HG03521 (cell line): ENCODE data around the gene PODXL2.
"Not testable (repeated sequence)": the region's sequence is repeated elsewhere in the genome, so short reads cannot be mapped to it uniquely, and the experiment has no call there.

Experiments
- ATAC-seq: cut with Tn5 transposase; IDR thresholded peaks from one replicate; pipeline ENCODE4 v1.9.1; 2021; ENCODE audit warnings: mild to moderate bottlenecking, moderate library complexity; ENCODE audit not compliant: unreplicated experiment

The PODXL2 gene

DNA sequence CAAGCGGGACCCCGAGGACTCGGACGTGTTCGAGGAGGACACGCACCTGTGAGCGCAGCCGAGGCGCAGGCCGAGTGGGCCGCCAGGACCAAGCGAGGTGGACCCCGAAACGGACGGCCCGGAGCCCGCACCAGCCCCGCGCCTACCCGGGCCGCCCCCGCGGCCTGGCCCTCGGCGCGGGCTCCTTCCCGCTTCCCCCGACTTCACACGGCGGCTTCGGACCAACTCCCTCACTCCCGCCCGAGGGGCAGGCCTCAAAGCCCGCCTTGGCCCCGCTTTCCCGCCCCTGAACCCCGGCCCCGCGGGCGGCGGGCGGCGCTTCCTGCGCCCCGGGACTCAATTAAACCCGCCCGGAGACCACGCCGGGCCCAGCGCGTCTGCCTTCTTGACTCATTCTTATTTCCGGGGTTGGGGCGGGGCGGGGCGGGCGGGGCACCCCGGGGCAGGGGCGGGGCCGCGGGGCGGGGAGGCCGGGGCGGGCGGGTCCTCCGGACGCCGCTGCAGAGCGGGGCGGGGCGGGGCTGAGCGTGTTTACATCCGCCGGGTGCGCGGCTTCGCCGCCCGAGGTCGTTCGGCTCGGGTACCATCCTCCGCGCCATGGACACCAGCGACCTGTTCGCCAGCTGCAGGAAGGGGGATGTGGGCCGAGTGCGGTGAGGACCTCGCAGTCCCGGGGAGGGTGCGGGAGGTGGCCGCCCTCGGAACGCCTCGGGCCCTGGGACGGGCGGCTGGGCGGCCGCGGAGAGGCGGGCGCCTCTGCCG is 43.6 kb downstream of the PODXL2 start, which contains the start of gene ABTB1:
TSS of gene ABTB1 (plus strand) at position 524 of the 762 bp plus-strand sequence. CDS start at position 598, 74 bp downstream.
- ATAC-seq, result peak; percentile 74

DNA sequence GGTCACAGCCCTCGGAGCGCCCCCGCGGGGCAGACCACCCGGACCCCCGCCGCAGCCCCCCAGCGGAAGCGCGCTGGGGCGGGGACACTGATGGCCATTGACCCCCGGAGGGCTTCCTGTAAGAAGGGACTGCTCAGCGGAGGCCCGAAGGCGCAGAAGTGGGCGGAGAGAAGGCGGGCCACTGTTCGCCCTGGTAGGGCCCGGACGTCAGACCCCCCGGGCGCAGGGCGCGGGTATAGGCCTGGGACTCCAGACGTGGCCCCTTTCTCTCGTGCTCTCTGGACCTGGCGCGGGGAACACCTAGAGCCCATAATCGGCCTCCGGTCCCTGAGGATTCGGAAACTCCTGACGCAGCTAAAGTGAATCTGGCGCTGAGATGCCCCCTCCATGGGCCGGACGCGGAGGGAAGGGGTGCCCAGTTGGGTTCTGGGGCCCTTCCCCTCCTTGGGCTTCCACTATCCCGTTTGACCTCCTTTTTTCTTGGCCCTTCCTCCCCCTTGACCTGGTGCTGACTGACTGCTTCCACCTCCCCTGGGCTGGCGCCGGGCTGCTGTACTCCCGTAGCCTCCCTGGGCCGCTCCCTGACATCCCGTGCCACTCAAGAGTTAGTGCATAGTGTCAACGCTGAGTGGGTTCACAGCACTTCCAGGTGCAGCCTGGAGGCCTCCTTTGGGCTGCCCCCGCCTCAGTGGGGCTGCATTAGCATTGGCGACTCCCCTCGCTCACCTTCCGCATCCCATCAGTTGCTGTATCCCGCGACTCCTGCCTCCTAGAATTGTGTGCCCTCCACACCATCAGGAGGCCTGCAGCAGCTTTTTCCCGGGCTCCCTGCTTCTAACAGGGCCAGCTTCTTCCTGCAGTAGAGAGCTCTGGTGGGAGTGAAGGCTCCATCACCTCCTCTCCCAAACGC is 44.5 kb downstream of the PODXL2 start:
- peak; percentile 25 for ATAC-seq

DNA sequence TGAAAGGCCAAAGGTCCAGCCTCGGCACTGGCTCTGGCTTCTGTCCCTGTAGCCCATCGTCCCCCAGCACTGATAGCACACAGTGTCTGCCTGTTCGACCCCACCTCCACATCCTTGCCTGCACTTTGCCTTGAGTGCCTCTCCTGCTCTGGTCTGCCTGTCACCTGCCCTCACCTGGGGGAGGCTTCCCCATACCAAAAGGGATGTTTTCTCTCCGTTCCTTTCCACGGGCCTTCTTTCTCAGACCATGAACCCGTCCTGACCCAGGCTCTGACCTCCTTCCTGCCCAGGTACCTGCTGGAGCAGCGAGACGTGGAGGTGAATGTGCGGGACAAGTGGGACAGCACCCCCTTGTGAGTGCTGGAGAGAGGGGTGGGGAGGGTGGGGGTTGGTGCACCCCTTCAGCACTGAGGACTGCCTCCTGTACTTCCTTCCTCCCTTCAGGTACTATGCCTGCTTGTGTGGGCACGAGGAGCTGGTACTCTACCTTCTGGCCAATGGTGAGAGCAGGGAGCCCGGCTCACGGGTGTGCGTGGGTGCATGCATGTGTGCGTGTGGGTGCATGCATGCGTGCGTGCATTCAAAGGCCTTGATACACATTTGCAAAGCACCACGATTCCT is 45.2 kb downstream of the PODXL2 start:
- ATAC-seq, result no peak

DNA sequence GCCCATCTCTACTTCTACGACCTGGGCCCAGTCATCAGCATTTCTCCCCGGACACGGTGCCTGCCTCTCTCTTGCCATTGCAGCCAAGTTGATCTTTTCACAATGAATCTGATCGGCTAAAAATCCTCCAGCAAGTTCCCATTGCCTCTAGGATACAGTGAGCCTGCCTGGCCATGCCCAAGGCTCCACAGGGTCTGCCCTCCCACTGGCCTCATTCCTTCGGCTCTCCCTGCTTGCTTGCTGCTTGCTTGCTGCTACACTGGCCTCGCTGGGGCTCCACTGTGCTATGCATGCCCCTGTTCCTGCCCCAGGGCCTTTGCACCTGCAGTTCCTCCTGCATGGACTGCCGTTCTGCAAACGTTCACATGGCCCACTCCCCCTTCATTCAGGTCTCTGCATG is 45.8 kb downstream of the PODXL2 start:
- no peak for ATAC-seq

DNA sequence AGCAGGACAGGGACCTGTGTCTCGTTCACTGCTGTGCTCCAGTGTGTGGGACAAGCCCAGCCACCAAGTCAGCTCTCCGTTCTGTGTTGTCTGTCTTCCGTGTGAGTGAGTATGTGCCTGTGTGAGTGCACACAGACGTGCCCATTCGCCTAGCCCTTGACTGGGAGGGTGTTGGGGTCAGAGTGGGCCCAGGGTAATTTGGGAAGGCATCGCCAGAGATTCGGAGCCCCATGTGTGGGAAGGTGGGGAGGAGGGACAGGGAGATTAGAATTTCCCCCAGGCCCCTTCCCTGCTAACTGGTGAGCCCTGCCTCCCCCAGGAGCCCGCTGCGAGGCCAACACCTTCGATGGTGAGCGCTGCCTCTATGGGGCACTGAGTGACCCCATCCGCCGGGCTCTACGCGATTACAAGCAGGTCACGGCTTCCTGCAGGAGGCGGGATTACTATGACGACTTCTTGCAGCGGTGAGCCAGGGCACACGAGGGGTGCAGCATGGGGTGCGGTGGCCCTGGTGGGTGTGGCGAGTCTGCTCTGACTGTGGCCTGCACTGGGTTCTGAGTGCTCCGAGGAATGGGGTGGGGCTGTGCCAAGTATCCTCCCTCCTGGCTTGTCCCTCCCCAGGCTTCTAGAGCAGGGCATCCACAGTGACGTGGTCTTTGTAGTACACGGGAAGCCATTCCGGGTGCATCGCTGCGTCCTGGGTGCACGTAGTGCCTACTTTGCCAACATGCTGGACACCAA is 46.8 kb downstream of the PODXL2 start:
- ATAC-seq, result no peak

DNA sequence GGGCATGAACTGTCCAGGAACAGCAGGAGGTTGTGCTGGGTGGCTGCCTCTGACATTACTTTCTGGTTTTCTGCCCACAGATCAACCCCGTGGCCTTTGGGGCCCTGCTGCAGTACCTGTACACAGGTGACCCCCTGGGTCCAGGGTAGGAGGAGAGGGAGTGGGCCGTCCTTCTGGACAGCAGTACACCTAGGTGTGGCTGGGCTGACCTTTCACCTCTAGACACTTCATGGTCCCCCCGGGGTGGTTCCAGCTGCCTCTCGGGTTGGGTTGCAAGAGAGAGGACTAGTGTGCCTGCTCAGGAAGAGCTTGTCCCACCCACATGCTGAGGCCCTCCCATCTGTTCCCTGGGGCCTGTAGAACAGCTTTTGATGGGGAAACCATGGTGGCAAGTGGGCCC is 47.5 kb downstream of the PODXL2 start:
- no peak for ATAC-seq

DNA sequence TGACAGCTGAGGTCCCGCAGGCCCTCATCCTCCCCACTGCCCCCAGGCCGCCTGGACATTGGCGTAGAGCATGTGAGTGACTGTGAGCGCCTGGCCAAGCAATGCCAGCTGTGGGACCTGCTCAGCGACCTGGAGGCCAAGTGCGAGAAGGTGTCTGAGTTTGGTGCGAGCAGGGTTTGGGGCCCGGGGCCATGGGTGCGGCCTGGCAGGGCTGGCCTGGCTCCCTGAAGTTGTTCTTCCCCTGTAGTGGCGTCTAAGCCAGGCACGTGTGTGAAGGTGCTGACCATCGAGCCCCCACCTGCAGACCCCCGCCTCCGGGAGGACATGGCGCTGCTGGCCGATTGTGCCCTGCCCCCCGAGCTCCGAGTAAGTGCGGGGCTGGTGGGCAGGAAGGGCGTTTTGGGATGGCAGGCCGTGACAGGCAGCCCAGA is 48.0 kb downstream of the PODXL2 start:
- ATAC-seq, result no peak

DNA sequence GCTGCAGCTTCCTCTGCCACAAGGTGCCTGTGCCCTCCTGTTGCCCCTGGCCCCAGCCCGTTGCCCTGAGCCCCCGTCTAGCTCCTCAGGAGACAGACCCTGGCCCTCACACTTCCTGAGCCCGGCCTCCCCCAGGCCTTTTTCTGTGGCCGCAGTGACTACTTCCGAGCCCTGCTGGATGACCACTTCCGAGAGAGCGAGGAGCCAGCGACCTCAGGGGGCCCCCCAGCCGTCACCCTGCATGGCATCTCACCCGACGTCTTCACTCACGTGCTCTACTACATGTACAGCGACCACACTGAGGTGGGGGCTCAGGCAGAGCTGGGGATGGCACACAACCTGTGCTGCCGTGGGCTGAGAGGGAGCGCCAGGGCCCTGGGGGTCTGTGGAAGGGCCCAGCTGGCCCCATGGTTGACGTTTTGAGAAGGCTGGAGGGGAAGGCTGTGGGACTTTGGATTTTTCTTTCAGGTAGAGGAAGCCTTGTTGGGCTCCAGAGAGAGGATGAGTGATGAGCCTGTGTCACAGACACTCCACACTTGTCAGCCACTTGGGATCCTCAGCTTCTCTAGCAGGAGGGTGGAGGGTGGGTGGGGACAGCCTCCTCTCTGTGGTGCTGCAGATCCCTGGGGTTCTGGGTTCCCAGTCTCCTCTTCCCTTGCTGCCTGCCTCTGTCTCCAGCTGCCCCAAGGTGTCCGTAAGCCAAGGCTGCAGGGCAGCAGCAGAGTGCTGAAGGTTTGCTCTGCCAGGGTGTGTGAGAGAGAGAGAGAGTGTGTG is 48.7 kb downstream of the PODXL2 start:
- ATAC-seq, result no peak

DNA sequence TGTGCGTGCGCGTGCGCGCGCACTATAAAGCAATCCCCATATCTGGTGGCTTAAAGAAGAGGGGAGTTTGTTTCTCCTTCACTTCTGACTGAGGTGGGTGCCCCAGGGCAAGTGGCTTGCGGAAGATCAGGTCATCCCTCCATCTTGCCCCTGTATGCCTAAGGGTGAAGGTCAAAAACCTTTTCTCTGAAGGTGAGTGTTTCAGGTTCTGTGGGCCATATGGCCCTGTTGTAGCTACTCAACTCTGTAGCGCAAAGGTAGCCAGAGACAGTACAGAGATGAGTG is 49.3 kb downstream of the PODXL2 start:
- no peak for ATAC-seq

DNA sequence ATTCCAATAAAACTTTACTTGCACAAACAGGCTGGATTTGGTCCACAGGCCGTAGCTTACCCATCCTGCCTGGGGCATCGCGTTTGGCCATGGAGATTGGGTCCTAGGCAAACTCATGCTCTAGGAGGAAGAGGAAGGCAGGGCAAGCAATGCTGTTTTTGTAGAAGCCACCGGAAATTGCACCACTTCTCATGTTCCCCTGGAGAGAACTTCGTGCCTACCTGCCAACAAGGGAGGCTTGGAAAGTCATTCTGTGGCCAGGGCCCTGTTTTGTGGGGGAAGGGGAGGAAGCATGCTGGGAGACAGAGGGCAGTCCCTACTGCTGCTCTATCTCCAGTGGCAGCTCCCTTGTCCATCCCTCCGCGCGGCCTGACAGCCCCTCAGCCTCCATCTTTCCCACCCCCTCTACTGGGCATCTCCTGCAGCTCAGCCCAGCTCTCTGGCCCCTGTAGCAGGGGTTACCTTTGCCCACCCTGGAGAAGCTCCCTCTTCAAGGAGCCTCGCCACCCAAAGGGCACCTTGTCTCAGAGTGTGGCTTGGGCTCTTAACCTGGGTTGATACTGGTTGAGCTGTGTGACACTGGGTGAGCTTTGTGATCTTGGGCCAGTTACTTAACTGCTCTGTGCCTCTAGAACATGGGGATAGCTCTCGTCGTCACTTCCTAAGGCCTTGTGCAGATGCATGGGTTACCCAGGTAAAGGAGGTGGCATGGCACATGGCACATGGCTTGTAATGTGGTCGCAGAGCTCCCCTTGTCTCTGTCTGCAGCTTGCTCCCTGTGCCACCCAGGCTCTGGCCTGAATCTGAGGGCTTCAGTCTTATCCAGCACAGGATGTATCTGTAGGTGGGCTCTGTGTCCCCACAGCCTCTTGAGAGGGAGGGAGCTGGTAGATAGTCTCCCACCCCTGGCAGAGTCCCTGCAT is 49.9 kb downstream of the PODXL2 start:
- no peak for ATAC-seq

DNA sequence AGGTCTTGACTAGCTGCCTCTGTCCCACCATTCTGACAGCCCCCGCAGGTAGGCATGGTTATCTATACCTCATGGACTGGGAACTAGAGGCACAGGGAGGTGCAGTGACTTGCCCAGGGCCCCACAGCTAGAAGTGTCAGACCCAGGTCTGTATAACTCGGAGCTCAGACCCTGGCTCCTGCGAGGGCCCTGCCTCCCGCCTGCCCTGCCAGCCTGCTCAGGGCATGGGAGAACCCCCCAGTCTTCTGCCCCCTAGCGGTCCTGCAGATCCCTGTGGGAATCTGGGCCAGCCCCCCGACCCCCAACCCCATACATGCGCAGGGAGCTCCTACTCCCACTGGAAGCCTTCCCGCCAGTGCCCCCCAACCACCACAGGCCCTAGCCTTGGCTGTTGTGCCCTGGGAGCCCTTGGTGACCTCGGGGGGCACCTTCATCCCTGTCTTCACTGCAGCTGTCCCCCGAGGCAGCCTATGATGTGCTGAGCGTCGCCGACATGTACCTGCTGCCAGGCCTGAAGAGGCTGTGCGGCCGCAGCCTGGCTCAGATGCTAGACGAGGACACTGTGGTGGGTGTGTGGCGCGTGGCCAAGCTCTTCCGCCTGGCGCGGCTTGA is 50.7 kb downstream of the PODXL2 start:
- no peak for ATAC-seq

DNA sequence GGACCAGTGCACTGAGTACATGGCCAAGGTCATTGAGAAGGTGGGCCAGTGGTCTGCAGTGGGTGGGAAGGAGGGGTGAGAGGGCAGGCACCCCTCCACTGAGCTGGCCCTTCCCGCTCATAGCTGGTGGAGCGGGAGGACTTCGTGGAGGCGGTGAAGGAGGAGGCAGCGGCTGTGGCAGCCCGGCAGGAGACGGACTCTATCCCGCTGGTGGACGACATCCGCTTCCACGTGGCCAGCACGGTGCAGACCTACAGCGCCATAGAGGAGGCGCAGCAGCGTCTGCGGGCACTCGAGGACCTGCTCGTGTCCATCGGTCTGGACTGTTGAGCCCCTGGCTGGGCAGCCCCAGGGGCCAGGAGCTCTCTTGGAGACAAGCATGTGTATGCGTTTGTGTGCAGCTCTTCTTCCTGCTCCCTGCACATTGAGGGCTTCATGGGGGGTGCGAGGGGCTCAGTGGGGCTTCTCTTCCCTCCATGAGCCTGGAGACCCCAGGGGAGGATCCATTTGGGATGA is 51.2 kb downstream of the PODXL2 start:
- ATAC-seq, result no peak

DNA sequence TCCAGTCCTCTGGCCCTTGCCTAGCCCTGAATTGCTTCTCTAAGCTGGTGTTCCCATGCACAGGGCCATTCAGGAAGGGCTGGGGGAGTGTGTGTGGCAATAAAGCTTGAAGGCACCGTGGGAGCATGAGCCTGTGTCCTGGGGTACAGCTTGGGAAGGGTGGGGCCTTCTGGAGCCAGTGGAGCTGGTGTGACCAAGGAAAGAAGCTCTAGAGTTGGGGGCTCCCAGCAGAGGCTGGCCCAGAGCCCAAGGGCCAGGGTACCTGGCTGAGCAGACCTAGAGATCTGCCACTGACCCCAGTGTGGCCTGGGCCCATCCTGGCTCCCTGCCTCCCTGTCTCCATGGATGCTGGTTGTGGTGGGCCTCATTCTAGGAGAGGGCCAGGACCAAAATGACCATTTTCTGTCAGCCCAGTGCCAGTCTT is 51.8 kb downstream of the PODXL2 start:
- ATAC-seq, result no peak

DNA sequence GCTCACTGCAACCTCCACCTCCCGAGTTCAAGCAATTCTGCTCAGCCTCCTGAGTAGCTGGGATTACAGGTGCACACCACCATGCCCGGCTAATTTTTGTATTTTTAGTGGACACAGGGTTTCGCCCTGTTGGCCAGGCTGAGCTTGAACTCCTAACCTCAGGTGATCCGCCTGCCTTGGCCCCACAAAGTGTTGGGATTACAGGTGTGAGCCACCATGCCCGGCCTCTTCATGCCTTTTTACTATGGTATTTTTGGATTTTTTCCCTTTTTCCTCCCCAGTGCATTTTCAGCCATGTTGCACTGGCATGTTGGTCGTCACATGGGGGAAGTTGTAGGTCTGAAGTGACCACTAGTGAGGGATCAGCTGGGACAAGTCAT is 53.2 kb downstream of the PODXL2 start:
- ATAC-seq, result not testable (repeated sequence)

DNA sequence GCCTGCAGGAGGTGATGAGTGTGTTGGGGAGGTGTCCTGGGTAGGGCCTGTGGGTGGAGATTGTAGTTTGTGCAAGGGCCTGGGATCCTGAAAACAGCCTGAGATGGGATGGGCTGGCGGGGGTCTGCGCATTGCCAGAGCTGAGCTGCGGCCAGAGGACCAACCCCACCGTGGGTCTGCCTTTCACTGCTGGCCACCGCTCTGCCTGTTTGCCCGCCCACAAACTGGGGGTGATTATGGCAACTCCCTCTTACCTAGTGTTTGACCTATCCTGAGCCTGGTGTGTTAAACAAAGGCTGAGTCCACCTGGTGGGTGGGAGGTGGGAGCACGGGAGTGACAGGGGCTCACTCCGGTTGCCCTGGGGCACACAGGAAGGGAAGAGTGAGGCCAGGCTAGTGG is 53.6 kb downstream of the PODXL2 start:
- ATAC-seq, result no peak

DNA sequence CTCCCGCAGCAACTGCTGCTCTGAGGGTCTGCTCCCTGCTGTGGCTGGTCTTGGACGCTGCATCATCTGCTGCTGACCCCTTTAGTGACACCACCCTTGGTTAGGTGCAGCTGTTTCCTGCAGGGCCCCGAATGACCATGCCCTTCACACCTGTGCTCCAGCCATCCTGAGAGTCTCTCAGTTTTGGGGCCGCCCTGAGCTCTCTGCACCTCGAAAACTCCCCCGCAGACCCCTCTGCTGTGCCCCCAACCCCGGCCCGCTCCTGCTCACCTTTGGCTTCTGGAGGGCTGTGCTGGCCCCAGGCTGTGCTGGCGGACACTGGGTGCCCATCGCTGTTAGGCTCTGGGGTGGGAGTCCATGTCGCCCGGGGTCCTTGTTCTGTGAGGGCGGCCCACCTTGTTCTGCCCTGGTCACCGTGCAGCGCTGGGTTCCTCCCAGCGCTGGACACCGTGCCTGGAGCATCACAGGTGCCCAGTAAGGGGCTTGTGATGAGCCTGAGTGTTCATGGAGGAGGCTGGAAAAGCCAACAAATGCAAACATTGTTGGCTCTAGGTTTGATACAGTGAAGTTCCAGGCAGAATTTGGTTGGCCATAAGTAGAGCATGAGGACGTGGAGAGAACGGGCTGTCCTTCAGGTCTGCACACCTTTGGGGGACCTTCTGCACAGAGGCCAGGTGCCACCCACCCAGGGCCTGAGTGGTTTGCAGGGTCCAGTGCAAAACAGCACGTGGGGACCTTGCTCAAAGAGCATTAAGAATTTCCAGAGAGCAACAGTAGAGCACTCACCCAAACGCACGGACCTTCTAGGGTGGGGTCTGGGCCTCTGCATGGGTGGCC is 56.1 kb downstream of the PODXL2 start:
- no peak for ATAC-seq

DNA sequence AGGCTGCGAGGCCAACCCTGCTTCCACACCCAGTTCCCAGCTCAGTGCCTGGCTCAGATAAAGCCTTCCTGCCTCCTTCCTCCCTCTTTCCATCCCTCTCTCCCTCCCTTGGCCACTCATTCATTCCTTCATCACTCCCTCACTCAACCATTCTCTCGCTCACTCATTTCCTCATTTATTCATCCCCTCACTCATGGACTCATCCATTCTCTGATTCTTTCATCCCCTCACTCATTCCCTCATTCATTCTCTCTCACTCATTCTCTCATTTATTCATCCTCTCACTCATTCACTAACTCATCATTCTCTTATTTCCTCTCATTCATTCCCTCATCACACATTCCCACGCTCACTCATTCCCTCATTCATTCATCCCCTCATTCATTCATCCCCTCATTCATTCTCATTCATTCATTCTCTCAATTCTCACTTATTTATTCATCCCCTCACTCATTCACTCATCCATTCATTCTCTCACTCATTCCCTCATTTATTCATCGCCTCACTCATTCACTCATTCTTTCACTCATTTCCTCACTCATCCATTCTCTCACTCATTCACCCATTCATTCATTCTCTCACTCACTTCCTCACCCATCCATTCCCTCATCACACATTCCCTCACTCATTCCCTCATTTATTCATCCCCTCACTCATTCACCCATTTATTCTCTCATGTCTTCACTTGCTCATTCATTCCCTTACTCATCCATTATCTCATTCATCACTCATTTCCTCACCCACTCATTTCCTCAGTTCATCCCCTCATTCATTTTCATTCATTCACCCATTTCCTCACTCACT is 56.9 kb downstream of the PODXL2 start:
- ATAC-seq, result no peak
